ENCODE results near the gene SMIM24.
A peak's percentile ranks its signal among the peaks of the same experiment; 100 is the strongest.

SMIM24 gene

DNA sequence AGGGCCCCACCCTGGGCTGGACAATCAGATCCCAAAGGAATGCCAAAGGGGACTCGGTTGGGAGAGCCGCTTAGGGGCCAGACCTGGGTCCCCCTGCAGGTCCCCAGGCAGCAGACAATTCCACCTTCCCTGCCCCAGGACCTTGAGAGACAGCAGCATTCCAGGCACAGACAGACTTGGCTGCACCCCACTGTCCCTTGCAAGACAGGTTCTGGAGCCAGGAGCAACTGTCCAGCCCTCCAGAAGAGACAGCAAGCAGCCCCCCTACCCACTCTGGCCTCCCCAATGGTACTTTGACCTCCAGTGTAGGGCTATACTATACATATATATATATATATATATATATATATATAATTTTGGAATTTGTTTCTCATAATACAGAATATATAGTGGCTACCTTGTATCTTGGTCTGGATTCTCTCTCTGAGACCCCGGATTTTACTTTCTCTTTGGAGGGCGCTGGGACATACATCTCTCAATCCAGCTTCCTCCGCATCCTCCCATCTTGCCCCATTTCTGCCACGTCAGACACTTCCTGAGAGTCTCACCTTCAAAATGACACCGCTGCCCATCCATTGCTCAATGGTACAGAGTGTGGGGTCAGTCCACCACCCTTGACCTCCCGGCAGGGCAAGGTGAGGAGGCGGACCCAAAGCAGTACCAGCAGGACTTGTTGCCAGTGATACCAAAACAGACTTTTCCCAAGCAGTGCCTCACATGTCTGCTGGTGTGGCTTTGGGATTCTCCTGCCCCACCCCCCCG lies 12.7 kb downstream of the SMIM24 start:
- WGBS, result 99% methylated on average over 9 of the region's 10 CpGs
- no peaks in the 10 kb centered on the region for H3K9me3 ChIP-seq (ENCODE audit: control insufficient read depth, low read length)
- no peaks in the 10 kb centered on the region for H3K27me3 ChIP-seq (ENCODE audit: control insufficient read depth in 1 of 2, insufficient read depth in 1 of 2, low read length in 2 of 2)
- peaks cover 20% of the 10 kb centered on the region for H3K4me1 ChIP-seq (ENCODE audit: control insufficient read depth, insufficient read depth, low read depth, low read length)
- H3K4me2 ChIP-seq (ENCODE audit: low read length, poor library complexity, severe bottlenecking), result no peak overlapping the region
- no peak overlapping the region for H2BK5ac ChIP-seq (ENCODE audit: low read depth, low read length, poor library complexity, severe bottlenecking)
- H2BK12ac ChIP-seq (ENCODE audit: low read length in 2 of 2), result no peak overlapping the region
- no peak overlapping the region for H3K4ac ChIP-seq (ENCODE audit: low read depth in 1 of 2, low read length in 2 of 2)
- no peak overlapping the region for H4K8ac ChIP-seq (ENCODE audit: low read length)
- peaks cover 12 to 31% of the 10 kb centered on the region in 2 experiments for H3K36me3 ChIP-seq (ENCODE audit: control insufficient read depth in 1 of 2, insufficient read depth in 2 of 2, low read depth in 1 of 2, low read length in 2 of 2)
- no peak overlapping the region for H3K27ac ChIP-seq (ENCODE audit: low read length, poor library complexity, severe bottlenecking)
- H3K79me1 ChIP-seq (replicated peaks; ENCODE audit: low read length, poor library complexity, severe bottlenecking), result peaks cover 6% of the 10 kb centered on the region
- H2AFZ ChIP-seq (ENCODE audit: low read depth, low read length), result no peak overlapping the region
- no peak overlapping the region for H3K4me3 ChIP-seq (ENCODE audit: insufficient read depth in 1 of 2, low read depth in 1 of 2, low read length in 2 of 2)
- H2BK120ac ChIP-seq (ENCODE audit: low read depth, low read length), result no peak overlapping the region
- DNase-seq, result no peak
- no peak overlapping the region for H3K18ac ChIP-seq (ENCODE audit: low read depth in 1 of 2, low read length in 2 of 2)
- H2BK15ac ChIP-seq (ENCODE audit: low read depth, poor library complexity, severe bottlenecking), result no peak overlapping the region
- no peak overlapping the region for H3K14ac ChIP-seq (ENCODE audit: low read length in 2 of 2)
- H3K23ac ChIP-seq (ENCODE audit: low read length in 2 of 2), result no peak overlapping the region
- no peak overlapping the region for H2AK5ac ChIP-seq (ENCODE audit: low read length, severe bottlenecking)
- no peak overlapping the region for H3K9ac ChIP-seq (ENCODE audit: low read length)
- no peak overlapping the region for H4K91ac ChIP-seq (ENCODE audit: low read length)

DNA sequence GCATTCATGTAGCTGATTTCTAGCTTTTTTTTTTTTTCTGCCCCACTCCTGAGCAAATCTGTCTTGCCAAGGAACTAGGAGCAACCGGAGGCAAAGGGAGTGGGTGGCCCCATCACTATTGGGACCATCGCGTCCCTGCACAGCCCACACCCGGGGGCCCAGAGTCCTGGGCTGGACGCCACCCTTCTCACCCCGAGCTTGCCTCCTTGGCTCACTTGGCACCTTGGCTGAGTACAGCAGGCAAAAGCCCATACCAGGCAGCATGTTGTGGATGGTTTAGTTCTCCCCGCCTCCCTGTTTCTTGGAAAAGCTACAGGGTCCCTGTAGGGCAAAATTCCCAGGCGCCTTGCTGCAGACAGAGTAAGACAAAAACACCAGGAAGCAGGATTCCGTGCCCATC lies 13.7 kb downstream of the SMIM24 start:
- Histone ChIP-seq H3K4me1 (ENCODE audit: control insufficient read depth, insufficient read depth, low read depth, low read length) (peaks cover 20% of the 10 kb centered on the region), H3K27me3 (ENCODE audit: control insufficient read depth in 1 of 2, insufficient read depth in 1 of 2, low read length in 2 of 2) (no peaks in the 10 kb centered on the region), H3K4me3 (ENCODE audit: insufficient read depth in 1 of 2, low read depth in 1 of 2, low read length in 2 of 2) (no peak overlapping the region), H3K79me1 (replicated peaks; ENCODE audit: low read length, poor library complexity, severe bottlenecking) (peaks cover 6% of the 10 kb centered on the region), H2AK5ac (ENCODE audit: low read length, severe bottlenecking) (no peak overlapping the region), H3K9ac (ENCODE audit: low read length) (no peak overlapping the region), H2BK5ac (ENCODE audit: low read depth, low read length, poor library complexity, severe bottlenecking) (no peak overlapping the region), H4K8ac (ENCODE audit: low read length) (no peak overlapping the region), H2BK12ac (ENCODE audit: low read length in 2 of 2) (no peak overlapping the region), H2BK15ac (ENCODE audit: low read depth, poor library complexity, severe bottlenecking) (no peak overlapping the region), H2BK120ac (ENCODE audit: low read depth, low read length) (no peak overlapping the region), H3K14ac (ENCODE audit: low read length in 2 of 2) (no peak overlapping the region), H3K18ac (ENCODE audit: low read depth in 1 of 2, low read length in 2 of 2) (no peak overlapping the region), H2AFZ (ENCODE audit: low read depth, low read length) (no peak overlapping the region), H3K4ac (ENCODE audit: low read depth in 1 of 2, low read length in 2 of 2) (no peak overlapping the region), H4K91ac (ENCODE audit: low read length) (no peak overlapping the region), H3K23ac (ENCODE audit: low read length in 2 of 2) (no peak overlapping the region), H3K36me3 (ENCODE audit: control insufficient read depth in 1 of 2, insufficient read depth in 2 of 2, low read depth in 1 of 2, low read length in 2 of 2) (peaks cover 16 to 35% of the 10 kb centered on the region in 2 experiments), H3K27ac (ENCODE audit: low read length, poor library complexity, severe bottlenecking) (no peak overlapping the region), H3K9me3 (ENCODE audit: control insufficient read depth, low read length) (no peaks in the 10 kb centered on the region), H3K4me2 (ENCODE audit: low read length, poor library complexity, severe bottlenecking) (no peak overlapping the region)
- no peak for DNase-seq
- WGBS, result 91% methylated on average over 9 of the region's 9 CpGs

DNA sequence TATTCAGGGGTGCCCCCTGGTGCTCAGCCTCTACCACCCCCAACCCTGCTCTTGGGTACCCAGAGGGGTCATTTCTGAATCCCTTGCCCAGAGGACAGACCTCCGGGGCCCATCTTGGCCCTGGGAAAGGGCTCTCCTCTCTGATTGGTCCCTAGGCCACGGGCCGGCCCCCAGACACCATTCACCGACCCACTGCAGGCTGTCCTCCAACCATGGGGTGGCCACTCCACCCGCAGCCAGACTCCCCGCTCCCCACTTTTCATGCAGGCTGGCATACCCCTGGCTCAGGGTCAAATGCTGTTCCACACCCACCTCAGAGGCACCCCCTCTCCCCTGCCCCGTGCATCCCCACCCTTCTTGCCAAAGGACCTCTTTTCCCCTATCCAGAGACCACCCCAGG lies 14.8 kb downstream of the SMIM24 start:
- H2BK5ac ChIP-seq (ENCODE audit: low read depth, low read length, poor library complexity, severe bottlenecking), result no peak overlapping the region
- no peak overlapping the region for H3K23ac ChIP-seq (ENCODE audit: low read length in 2 of 2)
- no peak overlapping the region for H2AFZ ChIP-seq (ENCODE audit: low read depth, low read length)
- H3K27me3 ChIP-seq (ENCODE audit: control insufficient read depth in 1 of 2, insufficient read depth in 1 of 2, low read length in 2 of 2), result no peaks in the 10 kb centered on the region
- H3K4me2 ChIP-seq (ENCODE audit: low read length, poor library complexity, severe bottlenecking), result no peak overlapping the region
- no peak overlapping the region for H3K27ac ChIP-seq (ENCODE audit: low read length, poor library complexity, severe bottlenecking)
- H3K79me1 ChIP-seq (replicated peaks; ENCODE audit: low read length, poor library complexity, severe bottlenecking), result peaks cover 8% of the 10 kb centered on the region
- H3K4me3 ChIP-seq (ENCODE audit: insufficient read depth in 1 of 2, low read depth in 1 of 2, low read length in 2 of 2), result no peak overlapping the region
- H2BK12ac ChIP-seq (ENCODE audit: low read length in 2 of 2), result peak overlapping the region in 1 of 2 experiments; percentile 29
- no peaks in the 10 kb centered on the region for H3K9me3 ChIP-seq (ENCODE audit: control insufficient read depth, low read length)
- no peak overlapping the region for H3K9ac ChIP-seq (ENCODE audit: low read length)
- peak overlapping the region; percentile 46 for H4K91ac ChIP-seq (ENCODE audit: low read length)
- no peak overlapping the region for H2BK15ac ChIP-seq (ENCODE audit: low read depth, poor library complexity, severe bottlenecking)
- H3K18ac ChIP-seq (ENCODE audit: low read depth in 1 of 2, low read length in 2 of 2), result no peak overlapping the region
- WGBS, result 55% methylated on average over 7 of the region's 7 CpGs
- peak overlapping the region; percentile 45 for H2AK5ac ChIP-seq (ENCODE audit: low read length, severe bottlenecking)
- peak overlapping the region; percentile 39 for H4K8ac ChIP-seq (ENCODE audit: low read length)
- DNase-seq, result no peak
- H3K4ac ChIP-seq (ENCODE audit: low read depth in 1 of 2, low read length in 2 of 2), result no peak overlapping the region
- peaks cover 23 to 41% of the 10 kb centered on the region in 2 experiments for H3K36me3 ChIP-seq (ENCODE audit: control insufficient read depth in 1 of 2, insufficient read depth in 2 of 2, low read depth in 1 of 2, low read length in 2 of 2)
- no peak overlapping the region for H3K14ac ChIP-seq (ENCODE audit: low read length in 2 of 2)
- H3K4me1 ChIP-seq (ENCODE audit: control insufficient read depth, insufficient read depth, low read depth, low read length), result peaks cover 23% of the 10 kb centered on the region
- H2BK120ac ChIP-seq (ENCODE audit: low read depth, low read length), result no peak overlapping the region

DNA sequence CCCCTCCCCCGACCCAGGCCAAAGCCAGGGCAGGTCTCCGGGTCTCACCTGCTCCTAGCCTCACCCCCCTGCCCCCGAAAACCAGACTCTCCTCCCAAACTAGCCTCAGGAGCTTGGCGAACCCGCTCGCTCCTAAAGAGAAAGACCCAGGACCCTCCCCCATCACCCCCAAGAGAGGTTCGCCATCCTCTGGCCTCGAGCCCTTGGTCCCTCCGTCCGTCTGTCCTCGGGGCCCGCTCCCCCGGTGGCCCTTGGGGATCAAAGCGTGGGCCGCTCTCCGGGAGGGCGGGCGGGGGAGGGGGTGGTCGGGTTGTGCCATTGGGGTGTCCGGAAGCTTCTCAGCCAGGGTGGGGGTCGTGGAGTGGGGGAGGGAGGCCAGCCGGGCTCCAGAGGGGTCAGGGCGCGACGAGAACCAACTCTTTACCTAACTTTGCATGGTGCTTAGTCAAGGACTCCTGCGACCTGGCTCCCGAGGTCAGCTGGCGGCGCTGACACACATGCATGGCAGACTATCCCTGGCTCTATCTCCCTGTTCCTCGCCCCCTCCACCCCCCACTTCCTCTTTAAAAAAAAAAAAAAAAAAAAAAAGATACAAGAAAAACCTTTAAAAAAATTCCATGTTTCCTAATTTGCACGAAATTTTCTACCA lies 15.6 kb downstream of the SMIM24 start:
- no peak overlapping the region for H2AK5ac ChIP-seq (ENCODE audit: low read length, severe bottlenecking)
- H3K79me1 ChIP-seq (replicated peaks; ENCODE audit: low read length, poor library complexity, severe bottlenecking), result peaks cover 14% of the 10 kb centered on the region
- no peak overlapping the region for H3K9ac ChIP-seq (ENCODE audit: low read length)
- no peak overlapping the region for H3K4me2 ChIP-seq (ENCODE audit: low read length, poor library complexity, severe bottlenecking)
- H2AFZ ChIP-seq (ENCODE audit: low read depth, low read length), result no peak overlapping the region
- H3K23ac ChIP-seq (ENCODE audit: low read length in 2 of 2), result no peak overlapping the region
- DNase-seq, result peak; percentile 56
- H3K18ac ChIP-seq (ENCODE audit: low read depth in 1 of 2, low read length in 2 of 2), result no peak overlapping the region
- WGBS, result 34% methylated on average over 21 of the region's 31 CpGs
- H3K27ac ChIP-seq (ENCODE audit: low read length, poor library complexity, severe bottlenecking), result no peak overlapping the region
- no peak overlapping the region for H2BK5ac ChIP-seq (ENCODE audit: low read depth, low read length, poor library complexity, severe bottlenecking)
- H2BK15ac ChIP-seq (ENCODE audit: low read depth, poor library complexity, severe bottlenecking), result peak overlapping the region; percentile 67
- peaks cover 28% of the 10 kb centered on the region for H3K4me1 ChIP-seq (ENCODE audit: control insufficient read depth, insufficient read depth, low read depth, low read length)
- H3K4ac ChIP-seq (ENCODE audit: low read depth in 1 of 2, low read length in 2 of 2), result peak overlapping the region in 1 of 2 experiments; percentile 35
- H3K4me3 ChIP-seq (ENCODE audit: insufficient read depth in 1 of 2, low read depth in 1 of 2, low read length in 2 of 2), result no peak overlapping the region
- H2BK120ac ChIP-seq (ENCODE audit: low read depth, low read length), result no peak overlapping the region
- H4K8ac ChIP-seq (ENCODE audit: low read length), result no peak overlapping the region
- no peak overlapping the region for H3K14ac ChIP-seq (ENCODE audit: low read length in 2 of 2)
- no peaks in the 10 kb centered on the region for H3K9me3 ChIP-seq (ENCODE audit: control insufficient read depth, low read length)
- H3K36me3 ChIP-seq (ENCODE audit: control insufficient read depth in 1 of 2, insufficient read depth in 2 of 2, low read depth in 1 of 2, low read length in 2 of 2), result peaks cover 31 to 41% of the 10 kb centered on the region in 2 experiments
- H4K91ac ChIP-seq (ENCODE audit: low read length), result no peak overlapping the region
- H3K27me3 ChIP-seq (ENCODE audit: control insufficient read depth in 1 of 2, insufficient read depth in 1 of 2, low read length in 2 of 2), result no peaks in the 10 kb centered on the region
- H2BK12ac ChIP-seq (ENCODE audit: low read length in 2 of 2), result peak overlapping the region in 1 of 2 experiments; percentile 60
